HFFc6 (cell line): Measurements from ENCODE around the gene PTCRA. TPM values are rescaled to one million over a fixed set of nuclear protein-coding genes. Genes with fewer than 3 reads are reported as not detected.

Experiments
- DNase-seq: peaks from one replicate; pipeline ENCODE4 v3.0.0-alpha.2; 2018
- H3K27ac Mint-ChIP-seq: 2 replicates; pipeline ENCODE4 v1.8.0; 2020; ENCODE audit warnings: mild to moderate bottlenecking, mixed read lengths
- H3K27me3 Mint-ChIP-seq: 2 replicates; pipeline ENCODE4 v1.8.0; 2021; ENCODE audit warnings: mild to moderate bottlenecking, moderate library complexity, mixed read lengths; ENCODE audit not compliant: insufficient read depth
- H3K36me3 Mint-ChIP-seq: 2 replicates; pipeline ENCODE4 v1.8.0; 2021; ENCODE audit warnings: low read depth, mixed read lengths
- H3K4me1 Mint-ChIP-seq: 2 replicates; pipeline ENCODE4 v1.8.0; 2020; ENCODE audit warnings: low read depth, mixed read lengths
- H3K4me3 Mint-ChIP-seq: 2 replicates; pipeline ENCODE4 v1.8.0; 2020; ENCODE audit warnings: mild to moderate bottlenecking, moderate library complexity, mixed read lengths
- H3K9me3 Mint-ChIP-seq: 2 replicates; pipeline ENCODE4 v1.8.0; 2020; ENCODE audit warnings: mild to moderate bottlenecking, mixed read lengths
- CTCF ChIP-seq: fragments of 200-600 bp; sonication (generic); IDR thresholded peaks from 2 replicates; pipeline ENCODE4 v1.5.0; 2021; ENCODE audit warnings: antibody characterized with exemption, mild to moderate bottlenecking
- total RNA-seq, 6 experiments: library from RNA; stranded (reverse); fragmentation: NEBNext Ultra II Directional; extraction: Animal tissue kit (Norgen Biotek cat#: 25700); gene quantifications; 2 replicates in 1 of 6; 3 replicates in 5 of 6; pipeline ENCODE4 v1.2.3, GENCODE V29; 2021

The PTCRA gene
- total RNA-seq, 6 experiments from 2014 or later, result not detected

GRCh38 chr6:42958125-42958524 is 42.3 kb downstream of the PTCRA start:
- DNase-seq, result no peak

DNA sequence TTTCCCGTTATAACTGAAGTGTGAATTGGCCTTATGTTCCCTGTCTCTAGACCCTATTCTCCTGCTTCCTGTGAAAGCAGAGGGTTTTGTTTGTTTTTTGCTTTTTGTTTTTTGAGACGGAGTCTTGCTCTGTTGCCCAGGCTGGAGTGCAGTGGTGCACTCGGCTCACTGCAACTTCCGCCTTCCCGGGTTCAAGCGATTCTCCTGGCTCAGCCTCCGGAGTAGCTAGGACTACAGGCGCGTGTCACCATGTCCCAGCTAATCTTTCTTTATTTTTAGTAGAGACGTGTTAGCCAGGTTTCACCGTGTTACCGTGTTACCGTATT is 44.0 kb downstream of the PTCRA start:
- Mint-ChIP-seq H3K27ac (no peak overlapping the region), H3K4me1 (peaks cover 29% of the 10 kb centered on the region), H3K27me3 (peaks cover 2% of the 10 kb centered on the region; the same call in 1 of the 2 replicates), H3K36me3 (peaks cover 13% of the 10 kb centered on the region), H3K9me3 (no peaks in the 10 kb centered on the region), H3K4me3 (peak overlapping the region; percentile 76)
- no peak for TF ChIP-seq CTCF
- no peak for DNase-seq

More at GRCh38 chr6:42958125-42958524, 42.3 kb downstream of the PTCRA start:
- Mint-ChIP-seq H3K4me3 (no peak overlapping the region), H3K4me1 (peaks cover 29% of the 10 kb centered on the region), H3K27ac (no peak overlapping the region), H3K9me3 (no peaks in the 10 kb centered on the region), H3K27me3 (peaks cover 2% of the 10 kb centered on the region; the same call in 1 of the 2 replicates), H3K36me3 (peaks cover 13% of the 10 kb centered on the region)
- TF ChIP-seq CTCF, result no peak

- Mint-ChIP-seq H3K27ac (no peak within 1 kb of the TSS), H3K36me3 (peaks cover 13% of the 10 kb centered on the region), H3K4me3 (peak within 1 kb of the TSS; percentile 76), H3K9me3 (no peaks in the 10 kb centered on the region), H3K27me3 (peaks cover 2% of the 10 kb centered on the region; the same call in 1 of the 2 replicates), H3K4me1 (peaks cover 29% of the 10 kb centered on the region)
- no peak for TF ChIP-seq CTCF
- DNase-seq, result no peak
These were observed 44.6 kb downstream of the PTCRA start, which contains the start of gene GNMT for GRCh38 chr6:42960243-42961019. Gene GNMT (plus strand): TSS chr6:42960754. CDS start chr6:42960768, 14 bp downstream.

DNA sequence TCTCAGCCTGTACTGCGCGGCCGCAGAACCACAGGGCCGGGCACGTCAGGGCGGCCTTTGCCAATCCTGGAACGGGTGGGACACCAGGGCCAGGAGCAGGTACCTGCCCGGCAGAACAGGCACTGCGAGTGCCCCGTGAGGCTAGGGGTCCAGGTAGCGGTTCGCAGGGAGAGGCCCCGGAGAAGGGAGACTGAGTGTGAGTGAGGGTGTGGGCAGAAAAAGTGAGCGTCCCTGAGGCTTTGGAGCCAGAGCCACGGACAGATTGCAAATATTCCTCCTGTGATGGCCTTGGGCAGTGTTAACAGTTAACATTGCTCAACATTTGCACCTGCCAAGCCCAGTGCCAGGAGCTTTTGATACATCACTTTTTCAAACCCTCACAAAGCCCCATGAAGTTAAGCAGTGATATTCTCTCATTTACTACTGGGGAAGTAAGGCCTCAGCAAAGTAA is 45.2 kb downstream of the PTCRA start:
- DNase-seq, result no peak
- H3K36me3 Mint-ChIP-seq, result peaks cover 13% of the 10 kb centered on the region
- H3K27me3 Mint-ChIP-seq, result peaks cover 2% of the 10 kb centered on the region; the same call in 1 of the 2 replicates

GRCh38 chr6:42962096-42962495 is 46.2 kb downstream of the PTCRA start:
- H3K27ac Mint-ChIP-seq, result no peak overlapping the region
- H3K9me3 Mint-ChIP-seq, result no peaks in the 10 kb centered on the region
- DNase-seq, result no peak
- H3K4me3 Mint-ChIP-seq, result no peak overlapping the region
- peaks cover 2% of the 10 kb centered on the region for H3K27me3 Mint-ChIP-seq
- H3K4me1 Mint-ChIP-seq, result peaks cover 29% of the 10 kb centered on the region
- TF ChIP-seq CTCF, result no peak
- H3K36me3 Mint-ChIP-seq, result peaks cover 13% of the 10 kb centered on the region

More for the DNA sequence above, 45.2 kb downstream of the PTCRA start:
- TF ChIP-seq CTCF, result no peak
- H3K4me1 Mint-ChIP-seq, result peaks cover 29% of the 10 kb centered on the region
- H3K27ac Mint-ChIP-seq, result no peak overlapping the region
- peak overlapping the region; percentile 76; the same call in 1 of the 2 replicates for H3K4me3 Mint-ChIP-seq
- H3K9me3 Mint-ChIP-seq, result no peaks in the 10 kb centered on the region
